ENCODE results near the gene ABTB2.

DNA sequence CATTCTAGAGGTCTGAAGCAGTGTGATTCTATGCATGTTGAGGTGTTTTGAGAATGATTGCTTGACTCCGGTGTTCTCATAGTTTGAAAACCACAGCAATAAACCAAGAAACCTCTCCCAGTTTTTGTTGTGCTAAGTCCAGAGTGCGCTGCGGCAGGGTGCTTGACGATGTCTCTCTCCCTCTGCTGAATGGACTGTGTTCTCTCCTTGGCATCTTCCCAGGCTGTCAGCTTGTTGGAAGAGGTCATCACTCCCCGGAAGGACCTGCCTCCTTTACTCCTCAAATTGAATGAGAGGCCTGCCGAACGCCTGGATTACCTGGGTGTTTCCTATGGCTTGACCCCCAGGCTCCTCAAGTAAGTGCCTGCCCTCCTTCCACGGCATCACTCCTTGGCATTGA, 221.4 kb downstream of the ABTB2 start:
- TF ChIP-seq, protein P1, sequence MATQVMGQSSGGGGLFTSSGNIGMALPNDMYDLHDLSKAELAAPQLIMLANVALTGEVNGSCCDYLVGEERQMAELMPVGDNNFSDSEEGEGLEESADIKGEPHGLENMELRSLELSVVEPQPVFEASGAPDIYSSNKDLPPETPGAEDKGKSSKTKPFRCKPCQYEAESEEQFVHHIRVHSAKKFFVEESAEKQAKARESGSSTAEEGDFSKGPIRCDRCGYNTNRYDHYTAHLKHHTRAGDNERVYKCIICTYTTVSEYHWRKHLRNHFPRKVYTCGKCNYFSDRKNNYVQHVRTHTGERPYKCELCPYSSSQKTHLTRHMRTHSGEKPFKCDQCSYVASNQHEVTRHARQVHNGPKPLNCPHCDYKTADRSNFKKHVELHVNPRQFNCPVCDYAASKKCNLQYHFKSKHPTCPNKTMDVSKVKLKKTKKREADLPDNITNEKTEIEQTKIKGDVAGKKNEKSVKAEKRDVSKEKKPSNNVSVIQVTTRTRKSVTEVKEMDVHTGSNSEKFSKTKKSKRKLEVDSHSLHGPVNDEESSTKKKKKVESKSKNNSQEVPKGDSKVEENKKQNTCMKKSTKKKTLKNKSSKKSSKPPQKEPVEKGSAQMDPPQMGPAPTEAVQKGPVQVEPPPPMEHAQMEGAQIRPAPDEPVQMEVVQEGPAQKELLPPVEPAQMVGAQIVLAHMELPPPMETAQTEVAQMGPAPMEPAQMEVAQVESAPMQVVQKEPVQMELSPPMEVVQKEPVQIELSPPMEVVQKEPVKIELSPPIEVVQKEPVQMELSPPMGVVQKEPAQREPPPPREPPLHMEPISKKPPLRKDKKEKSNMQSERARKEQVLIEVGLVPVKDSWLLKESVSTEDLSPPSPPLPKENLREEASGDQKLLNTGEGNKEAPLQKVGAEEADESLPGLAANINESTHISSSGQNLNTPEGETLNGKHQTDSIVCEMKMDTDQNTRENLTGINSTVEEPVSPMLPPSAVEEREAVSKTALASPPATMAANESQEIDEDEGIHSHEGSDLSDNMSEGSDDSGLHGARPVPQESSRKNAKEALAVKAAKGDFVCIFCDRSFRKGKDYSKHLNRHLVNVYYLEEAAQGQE (IDR thresholded peaks at IDR 0.05; ENCODE audit: unreplicated experiment) = no peak
- TF ChIP-seq, protein P2, sequence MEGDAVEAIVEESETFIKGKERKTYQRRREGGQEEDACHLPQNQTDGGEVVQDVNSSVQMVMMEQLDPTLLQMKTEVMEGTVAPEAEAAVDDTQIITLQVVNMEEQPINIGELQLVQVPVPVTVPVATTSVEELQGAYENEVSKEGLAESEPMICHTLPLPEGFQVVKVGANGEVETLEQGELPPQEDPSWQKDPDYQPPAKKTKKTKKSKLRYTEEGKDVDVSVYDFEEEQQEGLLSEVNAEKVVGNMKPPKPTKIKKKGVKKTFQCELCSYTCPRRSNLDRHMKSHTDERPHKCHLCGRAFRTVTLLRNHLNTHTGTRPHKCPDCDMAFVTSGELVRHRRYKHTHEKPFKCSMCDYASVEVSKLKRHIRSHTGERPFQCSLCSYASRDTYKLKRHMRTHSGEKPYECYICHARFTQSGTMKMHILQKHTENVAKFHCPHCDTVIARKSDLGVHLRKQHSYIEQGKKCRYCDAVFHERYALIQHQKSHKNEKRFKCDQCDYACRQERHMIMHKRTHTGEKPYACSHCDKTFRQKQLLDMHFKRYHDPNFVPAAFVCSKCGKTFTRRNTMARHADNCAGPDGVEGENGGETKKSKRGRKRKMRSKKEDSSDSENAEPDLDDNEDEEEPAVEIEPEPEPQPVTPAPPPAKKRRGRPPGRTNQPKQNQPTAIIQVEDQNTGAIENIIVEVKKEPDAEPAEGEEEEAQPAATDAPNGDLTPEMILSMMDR (conservative IDR thresholded peaks at IDR 0.05; ENCODE audit: low read depth in 2 of 2) = no peak
- TF ChIP-seq POLR2AphosphoS5 (IDR thresholded peaks at IDR 0.05; ENCODE audit: low read depth) = no peak
- no peak for TF ChIP-seq EZH2phosphoT487 (IDR thresholded peaks at IDR 0.05; ENCODE audit: unreplicated experiment)
- TF ChIP-seq ZNF114 (CRISPR knock-in tag; IDR thresholded peaks at IDR 0.05) = no peak

Measured in GM23338 (cell line).